Choroid plexus epithelial cell (primary cell): ENCODE data around the gene HMBS.

Experiments used
- DNase-seq: peaks from one replicate; pipeline ENCODE4 v3.0.0-alpha.2; 2010; ENCODE audit warnings: low read depth
- H3K4me3 ChIP-seq: 2 replicates; pipeline ENCODE4 v1.5.1; 2011; ENCODE audit warnings: low read depth, mild to moderate bottlenecking, control low read depth, low read length, moderate library complexity
- CTCF ChIP-seq: conservative IDR thresholded peaks from 2 replicates; pipeline ENCODE4 v1.5.1; 2011; ENCODE audit warnings: low read depth, mild to moderate bottlenecking, control low read depth, inconsistent platforms, low read length, moderate library complexity

The HMBS gene

GRCh38 chr11:119089319-119089718 is 4.6 kb downstream of the HMBS start:
- DNase-seq = no peak
- no peak overlapping the region for H3K4me3 ChIP-seq
- no peak for TF ChIP-seq CTCF

- H3K4me3 ChIP-seq = no peak overlapping the region
- DNase-seq = no peak
- TF ChIP-seq CTCF = no peak
Measured at GRCh38 chr11:119091178-119091577, 6.5 kb downstream of the HMBS start.

GRCh38 chr11:119091966-119092879 is 7.5 kb downstream of the HMBS start:
- no peak for TF ChIP-seq CTCF
- DNase-seq = no peak
- H3K4me3 ChIP-seq = no peak overlapping the region

- H3K4me3 ChIP-seq = peak overlapping the region; percentile 76
- TF ChIP-seq CTCF = no peak
- peak; percentile 40 for DNase-seq
Measured at GRCh38 chr11:119092880-119093842, 8.5 kb downstream of the HMBS start.

- peak; percentile 48 for DNase-seq
- TF ChIP-seq CTCF = no peak
- peak overlapping the region; percentile 76 for H3K4me3 ChIP-seq
Measured at GRCh38 chr11:119093942-119094815, 9.5 kb downstream of the HMBS start.

GRCh38 chr11:119094816-119095065 is 10.1 kb downstream of the HMBS start:
- peak overlapping the region; percentile 76 for H3K4me3 ChIP-seq
- peak; percentile 73 for TF ChIP-seq CTCF
- peak; percentile 89 for DNase-seq
